SK-N-SH (cell line): ENCODE results near the gene DHRS7C. TPM values are rescaled to one million over a fixed set of nuclear protein-coding genes. Genes with fewer than 3 reads are reported as not detected.

Experiments used
- CTCF ChIA-PET: fragments of 300-600, 350-600 bp; formaldehyde crosslinking; extraction: SDS; loops from one replicate; lab custom pipeline; 2021; lab: Yijun Ruan, JAX
- POLR2A ChIA-PET: fragments of 350-600 bp; sonication (Branson Sonifier 250); formaldehyde crosslinking; extraction: SDS; loops from one replicate; lab custom pipeline; 2020; ENCODE audit warnings: antibody characterized with exemption, inconsistent platforms; lab: Yijun Ruan, JAX
- DNase-seq: peaks from one replicate; pipeline ENCODE4 v3.0.0; 2012
- H2AFZ ChIP-seq: fragments of 200-600 bp; sonication (generic); 2 replicates; pipeline ENCODE4 v1.8.1; 2016; ENCODE audit warnings: antibody characterized with exemption, mild to moderate bottlenecking, low read depth
- H3F3A ChIP-seq: fragments of 200-600 bp; sonication (generic); replicated peaks from 2 replicates; pipeline ENCODE3; 2016; ENCODE audit warnings: antibody characterized with exemption, mild to moderate bottlenecking; ENCODE audit not compliant: insufficient read depth
- H3K27ac ChIP-seq, 2 experiments: fragments of 200-500 bp in 1 of 2; fragments of 200-600 bp in 1 of 2; sonication (Bioruptor generic) in 1 of 2; sonication (generic), shearing (Covaris generic) in 1 of 2; 2 replicates each; pipeline versions ENCODE4 v1.5.1 to v1.6.1; 2014 to 2016; ENCODE audit warnings: low read depth in 2 of 2, inconsistent platforms in 1 of 2, low read length in 1 of 2, mild to moderate bottlenecking in 1 of 2, mixed read lengths in 1 of 2
- H3K27me3 ChIP-seq: fragments of 200-600 bp; sonication (generic), shearing (Covaris generic); 2 replicates; pipeline ENCODE4 v1.6.1; 2016; ENCODE audit warnings: mixed run types; ENCODE audit not compliant: insufficient read depth
- H3K36me3 ChIP-seq, 2 experiments: fragments of 200-500 bp in 1 of 2; fragments of 200-600 bp in 1 of 2; sonication (Bioruptor generic) in 1 of 2; sonication (generic) in 1 of 2; replicated peaks in 1 of 2; 2 replicates each; pipeline versions ENCODE3 to v1.5.1; 2014 to 2016; ENCODE audit warnings: low read length in 1 of 2, mild to moderate bottlenecking in 1 of 2; ENCODE audit not compliant: insufficient read depth in 2 of 2, control insufficient read depth in 1 of 2
- H3K4me1 ChIP-seq, 2 experiments: fragments of 200-500 bp in 1 of 2; fragments of 200-600 bp in 1 of 2; sonication (Bioruptor generic) in 1 of 2; sonication (generic), shearing (Covaris generic) in 1 of 2; 2 replicates each; pipeline versions ENCODE4 v1.5.1 to v1.6.1; 2014 to 2016; ENCODE audit warnings: low read depth in 1 of 2, low read length in 1 of 2, mixed run types in 1 of 2; ENCODE audit not compliant: insufficient read depth in 2 of 2, control insufficient read depth in 1 of 2
- H3K4me2 ChIP-seq: fragments of 200-600 bp; sonication (generic), shearing (Covaris generic); 2 replicates; pipeline ENCODE4 v1.6.1; 2017; ENCODE audit warnings: mixed run types
- H3K4me3 ChIP-seq, 2 experiments: fragments of 200-500 bp in 1 of 2; fragments of 200-600 bp in 1 of 2; sonication (Bioruptor generic) in 1 of 2; sonication (generic), shearing (Covaris generic) in 1 of 2; 2 replicates each; pipeline versions ENCODE4 v1.5.1 to v1.8.1; 2014 to 2016; ENCODE audit warnings: low read depth in 2 of 2, inconsistent platforms in 1 of 2, low read length in 1 of 2, mild to moderate bottlenecking in 1 of 2, mixed read lengths in 1 of 2, moderate library complexity in 1 of 2
- H3K79me2 ChIP-seq: fragments of 200-600 bp; sonication (generic); 2 replicates; pipeline ENCODE4 v1.8.1; 2017; ENCODE audit warnings: mild to moderate bottlenecking; ENCODE audit not compliant: insufficient read depth
- H3K9ac ChIP-seq: fragments of 200-600 bp; sonication (generic); 2 replicates; pipeline ENCODE4 v1.6.1; 2017; ENCODE audit warnings: mixed run types
- H3K9me2 ChIP-seq: fragments of 200-600 bp; sonication (generic); 2 replicates; pipeline ENCODE4 v1.6.1; 2017; ENCODE audit warnings: mixed run types
- H3K9me3 ChIP-seq: fragments of 200-600 bp; sonication (generic); 2 replicates; pipeline ENCODE4 v1.6.1; 2017; ENCODE audit warnings: mixed run types, mild to moderate bottlenecking, moderate library complexity
- H4K20me1 ChIP-seq: fragments of 200-600 bp; sonication (generic); 2 replicates; pipeline ENCODE4 v1.6.1; 2017; ENCODE audit warnings: mild to moderate bottlenecking, mixed run types; ENCODE audit not compliant: insufficient read depth
- CTCF ChIP-seq: fragments of 200-600 bp; sonication (generic); IDR thresholded peaks from 2 replicates; pipeline ENCODE4 v1.6.1; 2017; ENCODE audit warnings: antibody characterized with exemption, mild to moderate bottlenecking, moderate library complexity
- ELF1 ChIP-seq: IDR thresholded peaks from 2 replicates; pipeline ENCODE4 v1.4.0; 2012
- FOXJ3 ChIP-seq: sonication (generic); formaldehyde crosslinking; IDR thresholded peaks from 2 replicates; pipeline ENCODE4 v1.5.1; 2020; ENCODE audit warnings: mild to moderate bottlenecking, missing genetic modification reagents
- GATA2 ChIP-seq: sonication (generic); formaldehyde crosslinking; IDR thresholded peaks from 2 replicates; pipeline ENCODE4 v1.5.0; 2020; ENCODE audit warnings: mild to moderate bottlenecking, missing genetic modification reagents
- IRF3 ChIP-seq: fragments of 150-350 bp; IDR thresholded peaks from 2 replicates; pipeline ENCODE4 v1.6.1; 2016; ENCODE audit warnings: mild to moderate bottlenecking, low read depth, low read length
- MAX ChIP-seq: IDR thresholded peaks from 2 replicates; pipeline ENCODE4 v1.4.0; 2012; ENCODE audit warnings: low read depth
- MEF2A ChIP-seq: IDR thresholded peaks from 2 replicates; pipeline ENCODE4 v1.4.0; 2012; ENCODE audit warnings: low read depth, borderline replicate concordance
- MXI1 ChIP-seq: IDR thresholded peaks from 2 replicates; pipeline ENCODE4 v1.6.1; 2012; ENCODE audit warnings: mild to moderate bottlenecking, low read depth, low read length, improper control_type of control experiment
- PBX3 ChIP-seq: IDR thresholded peaks from 2 replicates; pipeline ENCODE4; 2012
- POLR2AphosphoS5 ChIP-seq: IDR thresholded peaks from 2 replicates; pipeline ENCODE4 v1.6.1; 2012; ENCODE audit warnings: low read depth, low read length
- RAD21 ChIP-seq: IDR thresholded peaks from 2 replicates; pipeline ENCODE4 v1.6.1; 2012; ENCODE audit warnings: mild to moderate bottlenecking, low read length
- RXRA ChIP-seq: IDR thresholded peaks from 2 replicates; pipeline ENCODE4 v1.4.0; 2012; ENCODE audit warnings: low read depth, mild to moderate bottlenecking, borderline replicate concordance
- USF1 ChIP-seq: IDR thresholded peaks from 2 replicates; pipeline ENCODE4 v1.4.0; 2012; ENCODE audit warnings: low read depth, borderline replicate concordance
- USF2 ChIP-seq: fragments of 150-350 bp; IDR thresholded peaks from 2 replicates; pipeline ENCODE4 v1.6.1; 2017; ENCODE audit warnings: antibody characterized with exemption, low read length, low read depth, borderline replicate concordance
- ZBTB33 ChIP-seq: IDR thresholded peaks from 2 replicates; pipeline ENCODE4 v1.4.0; 2012; ENCODE audit warnings: low read depth, borderline replicate concordance
- WGBS: methylation state at CpG from one replicate; pipeline ENCODE4 v1.1.6; 2017; ENCODE audit warnings: low lambda C conversion rate; 5-methylcytosine and 5-hydroxymethylcytosine counted together
- polyA plus RNA-seq, 3 experiments: library from polyadenylated mRNA; depleted of rRNA; stranded (reverse); fragments of >200 nt; gene quantifications; 2 replicates each; pipeline ENCODE4 v1.2.3, GENCODE V29; 2012

DHRS7C gene
- polyA plus RNA-seq, 1 of the 3 experiments (the other 2 are of a cell fraction): not detected

GRCh38 chr17:9830711-9831110 lies 39.3 kb upstream of the DHRS7C start:
- Histone ChIP-seq H3K9me3 (no peaks in the 10 kb centered on the region), H2AFZ (no peak overlapping the region), H3K4me2 (no peak overlapping the region), H3K27me3 (no peaks in the 10 kb centered on the region; the same call in 1 of the 2 replicates), H3K9me2 (no peaks in the 10 kb centered on the region), H4K20me1 (no peaks in the 10 kb centered on the region), H3K36me3 (no peaks in the 10 kb centered on the region), H3K79me2 (no peaks in the 10 kb centered on the region), H3K27ac (no peak overlapping the region), H3K4me1 (no peaks in the 10 kb centered on the region), H3K9ac (no peak overlapping the region), H3K4me3 (no peak overlapping the region), H3F3A (no peaks in the 10 kb centered on the region)
- no peak for DNase-seq
- POLR2A ChIA-PET: no interaction called here
- WGBS: 17% methylated on average over 2 of the region's 2 CpGs
- CTCF ChIA-PET: no interaction called here
- no peak for TF ChIP-seq PBX3
- no peak for TF ChIP-seq MXI1
- no peak for TF ChIP-seq USF1
- TF ChIP-seq FOXJ3 (CRISPR knock-in tag): no peak
- TF ChIP-seq ZBTB33: no peak
- no peak for TF ChIP-seq MAX
- TF ChIP-seq MEF2A: no peak
- TF ChIP-seq RAD21: no peak
- no peak for TF ChIP-seq IRF3
- TF ChIP-seq RXRA: no peak
- no peak for TF ChIP-seq GATA2 (CRISPR knock-in tag)
- TF ChIP-seq USF2: no peak
- TF ChIP-seq ELF1: no peak
- TF ChIP-seq POLR2AphosphoS5: no peak
- no peak for TF ChIP-seq CTCF
